Esophagus muscularis mucosa (tissue), 4 donors: ENCODE data around the gene MET. TPM values are rescaled to one million over a fixed set of nuclear protein-coding genes. Genes with fewer than 3 reads are reported as not detected.

Experiments
- DNase-seq: peaks from one replicate; pipeline ENCODE4 v3.0.0-alpha.2; 2017; ENCODE audit errors: extremely low spot score
- H3K27ac ChIP-seq, 4 donors: fragments of 200-600 bp; sonication (generic); replicated peaks in 1 of 4; 1 replicate in 3 of 4; 2 replicates in 1 of 4; pipeline ENCODE4 v1.5.1; 2016 to 2019; ENCODE audit warnings: mild to moderate bottlenecking in 1 of 4
- H3K27me3 ChIP-seq, 4 donors: fragments of 200-600 bp; sonication (generic); one replicate each; pipeline versions ENCODE4 v1.5.1 to v1.6.0; 2016 to 2019
- H3K36me3 ChIP-seq, 4 donors: fragments of 200-600 bp; sonication (generic); one replicate each; pipeline ENCODE4 v1.5.1; 2016 to 2019
- H3K4me1 ChIP-seq, 4 donors: fragments of 200-600 bp; sonication (generic); one replicate each; pipeline ENCODE4 v1.5.1; 2016 to 2019
- H3K4me3 ChIP-seq, 4 donors: fragments of 200-600 bp; sonication (generic); 1 replicate in 2 of 4; 2 replicates in 2 of 4; pipeline ENCODE4 v1.5.1; 2016 to 2019; ENCODE audit warnings: mild to moderate bottlenecking in 4 of 4, moderate library complexity in 1 of 4
- H3K9me3 ChIP-seq, 4 donors: fragments of 200-600 bp; sonication (generic); 1 replicate in 3 of 4; 2 replicates in 1 of 4; pipeline ENCODE4 v1.5.1; 2016 to 2019
- CTCF ChIP-seq, 3 experiments: fragments of 200-600 bp in 2 of 3; fragments of 450-650 bp in 1 of 3; sonication (generic) in 2 of 3; IDR thresholded peaks; one replicate each; pipeline ENCODE4 v1.5.1; 2017 to 2019; ENCODE audit warnings: antibody characterized with exemption in 3 of 3, mild to moderate bottlenecking in 2 of 3, moderate library complexity in 1 of 3
- EP300 ChIP-seq: sonication (generic); formaldehyde crosslinking; IDR thresholded peaks from one replicate; pipeline ENCODE4 v1.6.1; 2017; ENCODE audit warnings: antibody characterized with exemption
- POLR2A ChIP-seq: fragments of 450-650 bp; IDR thresholded peaks from one replicate; pipeline ENCODE4 v1.6.1; 2017; ENCODE audit warnings: antibody characterized with exemption, moderate library complexity, mild to moderate bottlenecking, low read depth
- POLR2AphosphoS5 ChIP-seq, 2 donors: sonication (generic); formaldehyde crosslinking; IDR thresholded peaks; one replicate each; pipeline ENCODE4 v1.6.1; 2017; ENCODE audit warnings: antibody characterized with exemption in 2 of 2
- WGBS: methylation state at CpG from one replicate; pipeline ENCODE4 v1.1.5; 2018; 5-methylcytosine and 5-hydroxymethylcytosine counted together
- intact Hi-C: fragments of 100-400 bp; cut with DNase I; formaldehyde crosslinking; loops from one replicate; pipeline ENCODE4 v1.15.1; 2023
- total RNA-seq, 4 donors: library from RNA; depleted of rRNA; stranded (reverse); fragments of >200 nt; gene quantifications; one replicate each; pipeline versions ENCODE4 v1.1.0 to v1.2.1, GENCODE V29; 2016

The MET gene
- total RNA-seq, 4 donors from 2014 or later: 12.0 to 27.2 (median 15.7) TPM

GRCh38 chr7:116796471-116796870 lies 124.5 kb downstream of the MET start:
- TF ChIP-seq POLR2A (no peak), EP300 (no peak), CTCF (IDR thresholded peaks at IDR 0.05) (no peak), POLR2AphosphoS5 (IDR thresholded peaks at IDR 0.05) (no peak)
- Histone ChIP-seq H3K4me3 (no peak overlapping the region), H3K9me3 (no peaks in the 10 kb centered on the region), H3K27me3 (no peaks in the 10 kb centered on the region), H3K36me3 (peaks cover 0 to 5% (median 0%) of the 10 kb centered on the region in 4 donors), H3K4me1 (peaks cover 3 to 20% (median 18%) of the 10 kb centered on the region in 4 donors), H3K27ac (no peak overlapping the region)
- no peak for DNase-seq
- intact Hi-C loops: no loop called here
- 94% methylated on average over 5 of the region's 5 CpGs for WGBS

- Histone ChIP-seq H3K9me3 (no peaks in the 10 kb centered on the region), H3K36me3 (peaks cover 0 to 5% (median 0%) of the 10 kb centered on the region in 4 donors), H3K4me3 (no peak overlapping the region), H3K4me1 (peaks cover 4 to 31% (median 29%) of the 10 kb centered on the region in 4 donors), H3K27ac (no peak overlapping the region), H3K27me3 (no peaks in the 10 kb centered on the region)
- no peak for DNase-seq
- TF ChIP-seq EP300: no peak
- no peak for TF ChIP-seq POLR2A
- no peak for TF ChIP-seq POLR2AphosphoS5 (IDR thresholded peaks at IDR 0.05)
- no peak for TF ChIP-seq CTCF (IDR thresholded peaks at IDR 0.05)
- WGBS: 55% methylated on average over 2 of the region's 2 CpGs
- intact Hi-C loops: no loop called here
Observed at GRCh38 chr7:116797612-116798011, 125.6 kb downstream of the MET start.

- H3K9me3 ChIP-seq: no peaks in the 10 kb centered on the region
- peaks cover 10 to 37% (median 34%) of the 10 kb centered on the region in 4 donors for H3K4me1 ChIP-seq
- intact Hi-C loops: no loop called here
- peaks cover 0 to 5% (median 0%) of the 10 kb centered on the region in 4 donors for H3K36me3 ChIP-seq
- 84% methylated on average over 3 of the region's 3 CpGs for WGBS
- no peak for TF ChIP-seq EP300
- no peak for TF ChIP-seq POLR2AphosphoS5 (IDR thresholded peaks at IDR 0.05)
- TF ChIP-seq CTCF (IDR thresholded peaks at IDR 0.05): no peak
- no peak for TF ChIP-seq POLR2A
- no peaks in the 10 kb centered on the region for H3K27me3 ChIP-seq
- no peak overlapping the region for H3K4me3 ChIP-seq
- no peak overlapping the region for H3K27ac ChIP-seq
- DNase-seq: no peak
Observed at GRCh38 chr7:116798232-116798631, 126.2 kb downstream of the MET start.

- peaks cover 0 to 5% (median 0%) of the 10 kb centered on the region in 4 donors for H3K36me3 ChIP-seq
- H3K4me3 ChIP-seq: no peak overlapping the region
- TF ChIP-seq CTCF (IDR thresholded peaks at IDR 0.05) (no peak), EP300 (no peak), POLR2AphosphoS5 (IDR thresholded peaks at IDR 0.05) (no peak), POLR2A (no peak)
- H3K27me3 ChIP-seq: no peaks in the 10 kb centered on the region
- intact Hi-C loops: no loop called here
- H3K4me1 ChIP-seq: peaks cover 16 to 45% (median 39%) of the 10 kb centered on the region in 4 donors
- DNase-seq: no peak
- no peak overlapping the region for H3K27ac ChIP-seq
- no peaks in the 10 kb centered on the region for H3K9me3 ChIP-seq
Observed at GRCh38 chr7:116799916-116800315, 127.9 kb downstream of the MET start.

- H3K9me3 ChIP-seq: no peaks in the 10 kb centered on the region
- 77% methylated on average over 2 of the region's 2 CpGs for WGBS
- H3K4me3 ChIP-seq: no peak overlapping the region
- H3K27ac ChIP-seq: no peak overlapping the region
- peaks cover 0 to 5% (median 0%) of the 10 kb centered on the region in 4 donors for H3K36me3 ChIP-seq
- no peaks in the 10 kb centered on the region for H3K27me3 ChIP-seq
- intact Hi-C loops: no loop called here
- TF ChIP-seq POLR2AphosphoS5 (IDR thresholded peaks at IDR 0.05) (no peak), CTCF (IDR thresholded peaks at IDR 0.05) (no peak), EP300 (no peak), POLR2A (no peak)
- no peak for DNase-seq
- peaks cover 17 to 52% (median 46%) of the 10 kb centered on the region in 4 donors for H3K4me1 ChIP-seq
Observed at GRCh38 chr7:116800594-116800993, 128.6 kb downstream of the MET start.
